Loucy (cell line): ENCODE results near the gene ZDHHC13.

ENCODE experiments used
- H2AFZ ChIP-seq: fragments of 200-600 bp; sonication (generic); 2 replicates; pipeline ENCODE4 v1.6.0; 2016; ENCODE audit warnings: antibody characterized with exemption, mild to moderate bottlenecking, low read length, moderate library complexity
- H3F3A ChIP-seq: fragments of 200-600 bp; 2 replicates; pipeline ENCODE4 v1.6.0; 2016; ENCODE audit warnings: antibody characterized with exemption, low read depth, mild to moderate bottlenecking
- H3K27me3 ChIP-seq: fragments of 200-600 bp; sonication (generic); 2 replicates; pipeline ENCODE4 v1.6.1; 2014; ENCODE audit warnings: low read length, mild to moderate bottlenecking; ENCODE audit not compliant: insufficient read depth, poor library complexity, severe bottlenecking
- H3K36me3 ChIP-seq: fragments of 200-600 bp; sonication (generic); 2 replicates; pipeline ENCODE4 v1.6.1; 2016; ENCODE audit warnings: low read length; ENCODE audit not compliant: insufficient read depth
- H3K4me1 ChIP-seq: fragments of 200-600 bp; sonication (generic); 2 replicates; pipeline ENCODE4 v1.5.1; 2014; ENCODE audit warnings: low read length, mild to moderate bottlenecking; ENCODE audit not compliant: insufficient read depth, poor library complexity, severe bottlenecking
- H3K4me2 ChIP-seq: fragments of 200-600 bp; sonication (generic); 2 replicates; pipeline ENCODE4 v1.6.0; 2014; ENCODE audit warnings: antibody characterized with exemption, low read length, low read depth, mild to moderate bottlenecking; ENCODE audit not compliant: poor library complexity, severe bottlenecking
- H3K4me3 ChIP-seq: fragments of 200-600 bp; sonication (generic); 2 replicates; pipeline ENCODE4 v1.5.1; 2014; ENCODE audit warnings: low read length, mild to moderate bottlenecking, mixed read lengths; ENCODE audit not compliant: poor library complexity, severe bottlenecking
- H3K79me2 ChIP-seq: fragments of 200-600 bp; sonication (generic); 2 replicates; pipeline ENCODE4 v1.6.1; 2014; ENCODE audit warnings: low read length; ENCODE audit not compliant: insufficient read depth
- H3K9ac ChIP-seq: fragments of 200-600 bp; sonication (generic); 2 replicates; pipeline ENCODE4 v1.6.0; 2014; ENCODE audit warnings: mild to moderate bottlenecking, low read depth, low read length, moderate library complexity; ENCODE audit not compliant: poor library complexity, severe bottlenecking
- H3K9me2 ChIP-seq: fragments of 200-600 bp; sonication (generic); replicated peaks from 2 replicates; pipeline ENCODE4 v1.6.1; 2016; ENCODE audit warnings: low read depth, low read length, mixed read lengths
- H3K9me3 ChIP-seq: fragments of 200-600 bp; sonication (generic); 2 replicates; pipeline ENCODE4 v1.6.1; 2014; ENCODE audit warnings: mild to moderate bottlenecking, antibody characterized with exemption, low read length, low read depth; ENCODE audit not compliant: insufficient read depth
- H4K20me1 ChIP-seq: fragments of 200-600 bp; sonication (generic); 2 replicates; pipeline ENCODE4 v1.6.0; 2014; ENCODE audit warnings: antibody characterized with exemption, low read length, mild to moderate bottlenecking; ENCODE audit not compliant: insufficient read depth, poor library complexity, severe bottlenecking
- EZH2phosphoT487 ChIP-seq: fragments of 200-600 bp; IDR thresholded peaks from 2 replicates; pipeline ENCODE4 v1.6.1; 2018; ENCODE audit warnings: antibody characterized with exemption, mild to moderate bottlenecking, moderate library complexity, borderline replicate concordance
- TF ChIP-seq, protein P1 (sequence below): fragments of 200-600 bp; sonication (generic); conservative IDR thresholded peaks from 2 replicates; pipeline ENCODE4 v1.5.1; 2014; ENCODE audit warnings: mild to moderate bottlenecking, antibody characterized with exemption, low read length

The ZDHHC13 gene

DNA sequence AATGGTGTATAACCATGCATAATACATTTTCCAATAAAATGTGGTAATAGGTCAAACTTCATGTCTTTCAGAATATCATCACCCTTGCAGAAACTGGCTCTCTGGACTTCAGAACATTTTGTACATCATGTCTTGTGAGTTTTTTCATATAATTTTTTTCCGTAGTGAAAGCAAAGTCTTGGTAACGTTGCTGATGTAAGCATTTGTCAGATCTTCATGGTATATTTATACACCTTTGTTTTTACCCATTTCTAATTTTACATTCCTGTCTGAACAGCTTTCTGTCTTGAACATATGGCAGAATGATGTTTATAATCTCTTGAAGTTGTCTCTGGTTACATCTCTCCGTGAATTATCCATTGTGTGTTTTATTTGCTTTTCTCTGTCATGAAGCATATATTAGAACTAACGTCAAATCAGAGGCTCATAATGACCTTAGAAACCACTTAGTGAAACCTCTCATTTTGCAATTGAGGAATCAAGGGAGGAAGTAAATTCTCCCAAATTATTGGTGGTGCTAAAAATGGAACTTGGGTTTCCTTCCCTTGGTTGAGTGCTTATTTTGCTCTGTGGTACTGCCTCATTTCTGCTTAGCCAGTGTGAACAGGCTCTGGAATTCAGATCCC, 47.4 kb downstream of the ZDHHC13 start:
- Histone ChIP-seq H3K4me2 (no peak overlapping the region), H3K36me3 (peaks cover 53% of the 10 kb centered on the region; the same call in 1 of the 2 replicates), H3K9ac (no peak overlapping the region), H3K9me3 (no peaks in the 10 kb centered on the region), H3K4me3 (no peak overlapping the region), H3K4me1 (peaks cover 26% of the 10 kb centered on the region), H3K79me2 (no peaks in the 10 kb centered on the region), H3F3A (no peaks in the 10 kb centered on the region), H3K27me3 (no peaks in the 10 kb centered on the region), H2AFZ (no peak overlapping the region), H3K9me2 (no peaks in the 10 kb centered on the region), H4K20me1 (no peaks in the 10 kb centered on the region)
- TF ChIP-seq EZH2phosphoT487 = no peak
- TF ChIP-seq, protein P1, sequence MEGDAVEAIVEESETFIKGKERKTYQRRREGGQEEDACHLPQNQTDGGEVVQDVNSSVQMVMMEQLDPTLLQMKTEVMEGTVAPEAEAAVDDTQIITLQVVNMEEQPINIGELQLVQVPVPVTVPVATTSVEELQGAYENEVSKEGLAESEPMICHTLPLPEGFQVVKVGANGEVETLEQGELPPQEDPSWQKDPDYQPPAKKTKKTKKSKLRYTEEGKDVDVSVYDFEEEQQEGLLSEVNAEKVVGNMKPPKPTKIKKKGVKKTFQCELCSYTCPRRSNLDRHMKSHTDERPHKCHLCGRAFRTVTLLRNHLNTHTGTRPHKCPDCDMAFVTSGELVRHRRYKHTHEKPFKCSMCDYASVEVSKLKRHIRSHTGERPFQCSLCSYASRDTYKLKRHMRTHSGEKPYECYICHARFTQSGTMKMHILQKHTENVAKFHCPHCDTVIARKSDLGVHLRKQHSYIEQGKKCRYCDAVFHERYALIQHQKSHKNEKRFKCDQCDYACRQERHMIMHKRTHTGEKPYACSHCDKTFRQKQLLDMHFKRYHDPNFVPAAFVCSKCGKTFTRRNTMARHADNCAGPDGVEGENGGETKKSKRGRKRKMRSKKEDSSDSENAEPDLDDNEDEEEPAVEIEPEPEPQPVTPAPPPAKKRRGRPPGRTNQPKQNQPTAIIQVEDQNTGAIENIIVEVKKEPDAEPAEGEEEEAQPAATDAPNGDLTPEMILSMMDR = no peak

DNA sequence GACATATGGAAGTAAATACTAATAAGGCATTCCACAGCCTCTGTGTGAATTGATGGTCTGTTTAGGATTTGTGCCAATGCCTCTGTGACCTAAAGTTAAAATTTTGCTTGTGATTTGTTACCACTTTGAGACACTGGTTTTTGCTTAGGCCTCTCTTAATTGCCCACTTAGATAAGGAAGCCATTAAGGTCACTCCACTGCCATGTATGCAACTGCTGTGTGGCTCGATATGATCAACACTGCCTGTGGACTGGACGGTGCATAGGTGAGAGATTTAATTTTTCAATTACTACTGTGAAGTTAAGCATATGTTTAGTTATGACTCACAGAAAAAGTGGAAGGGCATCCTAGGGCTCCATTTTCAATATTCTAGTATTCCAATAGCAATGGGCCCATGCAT, 47.9 kb downstream of the ZDHHC13 start:
- no peaks in the 10 kb centered on the region for H3F3A ChIP-seq
- H4K20me1 ChIP-seq = no peaks in the 10 kb centered on the region
- no peak overlapping the region for H3K4me3 ChIP-seq
- no peak for TF ChIP-seq EZH2phosphoT487
- TF ChIP-seq, protein P1 = no peak
- no peak overlapping the region for H3K4me2 ChIP-seq
- H3K9me3 ChIP-seq = no peaks in the 10 kb centered on the region
- H3K27me3 ChIP-seq = no peaks in the 10 kb centered on the region
- no peak overlapping the region for H2AFZ ChIP-seq
- H3K36me3 ChIP-seq = peaks cover 48% of the 10 kb centered on the region; the same call in 1 of the 2 replicates
- peaks cover 26% of the 10 kb centered on the region for H3K4me1 ChIP-seq
- H3K9me2 ChIP-seq = no peaks in the 10 kb centered on the region
- no peak overlapping the region for H3K9ac ChIP-seq
- no peaks in the 10 kb centered on the region for H3K79me2 ChIP-seq

DNA sequence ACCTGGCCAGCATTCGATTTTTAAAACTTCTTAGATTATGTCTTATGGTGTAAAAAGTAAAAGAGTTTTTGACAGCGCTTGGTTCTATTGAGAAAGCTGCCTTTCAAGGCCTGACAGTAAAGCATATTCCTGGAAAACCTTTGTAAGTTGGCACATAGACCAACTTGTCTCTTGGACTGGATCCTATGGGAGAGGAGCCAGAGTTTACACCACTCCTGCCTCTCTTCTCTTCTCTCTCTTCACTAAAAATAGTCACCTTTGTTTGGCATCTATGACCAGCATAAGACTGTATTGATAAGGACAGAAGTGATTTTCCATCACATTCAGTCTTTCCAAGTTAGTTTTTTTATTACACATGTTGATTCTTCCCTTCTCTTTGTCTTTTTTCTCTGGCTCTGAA, 51.1 kb downstream of the ZDHHC13 start:
- Histone ChIP-seq H3K36me3 (peaks cover 61% of the 10 kb centered on the region; the same call in 1 of the 2 replicates), H2AFZ (no peak overlapping the region), H3K79me2 (no peaks in the 10 kb centered on the region), H4K20me1 (no peaks in the 10 kb centered on the region), H3K27me3 (no peaks in the 10 kb centered on the region), H3K4me3 (no peak overlapping the region), H3K4me2 (no peak overlapping the region), H3K4me1 (peaks cover 9% of the 10 kb centered on the region), H3K9me3 (no peaks in the 10 kb centered on the region), H3K9ac (no peak overlapping the region), H3K9me2 (no peaks in the 10 kb centered on the region), H3F3A (no peaks in the 10 kb centered on the region)
- TF ChIP-seq, protein P1 = no peak
- TF ChIP-seq EZH2phosphoT487 = no peak
